ENCODE data around the gene MGAT5.
A peak's percentile ranks its signal among the peaks of the same experiment; 100 is the strongest.
"Not testable (repeated sequence)": the region's sequence is repeated elsewhere in the genome, so short reads cannot be mapped to it uniquely, and the experiment has no call there.

MGAT5 gene

GRCh38 chr2:134275058-134275862 lies 21.4 kb downstream of the MGAT5 start:
- DNase-seq (ENCODE audit: extremely low read depth in 1 of 2, low read depth in 1 of 2) = no peak

GRCh38 chr2:134276381-134277172 lies 22.7 kb downstream of the MGAT5 start:
- no peak for DNase-seq (ENCODE audit: extremely low read depth in 1 of 2, low read depth in 1 of 2)

- DNase-seq (ENCODE audit: extremely low read depth in 1 of 2, low read depth in 1 of 2) = no peak
Observed at GRCh38 chr2:134277223-134277622, 23.4 kb downstream of the MGAT5 start.

- DNase-seq (ENCODE audit: extremely low read depth in 1 of 2, low read depth in 1 of 2) = no peak
Observed at GRCh38 chr2:134278553-134278952, 24.7 kb downstream of the MGAT5 start.

- DNase-seq (ENCODE audit: extremely low read depth in 1 of 2, low read depth in 1 of 2) = no peak
Observed at GRCh38 chr2:134279417-134279816, 25.5 kb downstream of the MGAT5 start.

GRCh38 chr2:134280231-134280630 lies 26.4 kb downstream of the MGAT5 start:
- no peak for DNase-seq (ENCODE audit: extremely low read depth in 1 of 2, low read depth in 1 of 2)

- DNase-seq (ENCODE audit: extremely low read depth in 1 of 2, low read depth in 1 of 2) = no peak
Observed at GRCh38 chr2:134280726-134281125, 26.9 kb downstream of the MGAT5 start.

- DNase-seq (ENCODE audit: extremely low read depth in 1 of 2, low read depth in 1 of 2) = no peak
Observed at GRCh38 chr2:134281815-134282419, 28.0 kb downstream of the MGAT5 start.

GRCh38 chr2:134282629-134283400 lies 28.9 kb downstream of the MGAT5 start:
- peak; percentile 26 to 57 for DNase-seq (ENCODE audit: extremely low read depth in 1 of 2, low read depth in 1 of 2)

GRCh38 chr2:134283661-134284060 lies 29.8 kb downstream of the MGAT5 start:
- no peak for DNase-seq (ENCODE audit: extremely low read depth in 1 of 2, low read depth in 1 of 2)

- no peak for DNase-seq (ENCODE audit: extremely low read depth in 1 of 2, low read depth in 1 of 2)
Observed at GRCh38 chr2:134284119-134284670, 30.3 kb downstream of the MGAT5 start.

- DNase-seq (ENCODE audit: extremely low read depth in 1 of 2, low read depth in 1 of 2) = no peak
Observed at GRCh38 chr2:134287323-134287722, 33.5 kb downstream of the MGAT5 start.

GRCh38 chr2:134288814-134289213 lies 34.9 kb downstream of the MGAT5 start:
- DNase-seq (ENCODE audit: extremely low read depth in 1 of 2, low read depth in 1 of 2) = no peak

GRCh38 chr2:134289225-134289624 lies 35.4 kb downstream of the MGAT5 start:
- DNase-seq (ENCODE audit: extremely low read depth in 1 of 2, low read depth in 1 of 2) = no peak

GRCh38 chr2:134290358-134290757 lies 36.5 kb downstream of the MGAT5 start:
- DNase-seq (ENCODE audit: extremely low read depth in 1 of 2, low read depth in 1 of 2) = no peak

GRCh38 chr2:134292514-134292913 lies 38.6 kb downstream of the MGAT5 start:
- no peak for DNase-seq (ENCODE audit: extremely low read depth in 1 of 2, low read depth in 1 of 2)

- no peak for DNase-seq (ENCODE audit: extremely low read depth in 1 of 2, low read depth in 1 of 2)
Observed at GRCh38 chr2:134293719-134294537, 40.1 kb downstream of the MGAT5 start.

- not testable (repeated sequence) for DNase-seq (ENCODE audit: extremely low read depth in 1 of 2, low read depth in 1 of 2)
Observed at GRCh38 chr2:134294598-134294997, 40.7 kb downstream of the MGAT5 start.

GRCh38 chr2:134295441-134295840 lies 41.6 kb downstream of the MGAT5 start:
- DNase-seq (ENCODE audit: extremely low read depth in 1 of 2, low read depth in 1 of 2) = no peak

- no peak for DNase-seq (ENCODE audit: extremely low read depth in 1 of 2, low read depth in 1 of 2)
Observed at GRCh38 chr2:134296301-134296700, 42.4 kb downstream of the MGAT5 start.
